KOPT-K1 (cell line): ENCODE measurements around the gene CFAP68.
A peak's percentile ranks its signal among the peaks of the same experiment; 100 is the strongest.
"Not testable (repeated sequence)": the region's sequence is repeated elsewhere in the genome, so short reads cannot be mapped to it uniquely, and the experiment has no call there.

Experiments
- H3K27ac ChIP-seq: fragments of 200-600 bp; sonication (generic); 2 replicates; pipeline ENCODE4 v1.5.1; 2016; ENCODE audit warnings: antibody characterized with exemption, mild to moderate bottlenecking, low read depth, low read length; ENCODE audit not compliant: poor library complexity, severe bottlenecking
- H3K36me3 ChIP-seq: fragments of 200-600 bp; sonication (generic); 2 replicates; pipeline ENCODE4 v1.5.1; 2017; ENCODE audit warnings: antibody characterized with exemption, mild to moderate bottlenecking, low read length, moderate library complexity; ENCODE audit not compliant: insufficient read depth
- H3K9me3 ChIP-seq: fragments of 200-600 bp; sonication (generic); 2 replicates; pipeline ENCODE4 v1.5.1; 2017; ENCODE audit warnings: antibody characterized with exemption, low read length, mild to moderate bottlenecking; ENCODE audit not compliant: insufficient read depth, poor library complexity, severe bottlenecking

The CFAP68 gene

DNA sequence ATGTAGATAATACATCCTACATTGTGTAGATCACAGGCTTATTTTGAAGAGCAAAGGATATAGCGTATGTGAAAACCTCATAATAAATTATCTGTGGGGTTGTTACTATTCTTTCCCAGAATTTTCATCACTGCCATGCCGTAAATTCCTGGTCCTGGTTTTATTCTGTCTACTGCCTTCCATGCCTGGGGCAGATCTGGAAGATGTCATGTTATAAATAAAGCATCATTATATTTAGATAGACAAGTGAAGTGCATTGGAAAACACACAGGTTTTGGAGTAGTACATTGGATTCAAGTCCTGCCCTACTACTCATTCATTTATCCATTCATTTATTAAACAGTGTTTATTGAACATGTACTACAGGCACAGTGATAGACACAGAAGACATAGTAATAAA, 41.6 kb downstream of the CFAP68 start:
- Histone ChIP-seq H3K36me3 (no peaks in the 10 kb centered on the region), H3K27ac (no peak overlapping the region), H3K9me3 (no peaks in the 10 kb centered on the region)

DNA sequence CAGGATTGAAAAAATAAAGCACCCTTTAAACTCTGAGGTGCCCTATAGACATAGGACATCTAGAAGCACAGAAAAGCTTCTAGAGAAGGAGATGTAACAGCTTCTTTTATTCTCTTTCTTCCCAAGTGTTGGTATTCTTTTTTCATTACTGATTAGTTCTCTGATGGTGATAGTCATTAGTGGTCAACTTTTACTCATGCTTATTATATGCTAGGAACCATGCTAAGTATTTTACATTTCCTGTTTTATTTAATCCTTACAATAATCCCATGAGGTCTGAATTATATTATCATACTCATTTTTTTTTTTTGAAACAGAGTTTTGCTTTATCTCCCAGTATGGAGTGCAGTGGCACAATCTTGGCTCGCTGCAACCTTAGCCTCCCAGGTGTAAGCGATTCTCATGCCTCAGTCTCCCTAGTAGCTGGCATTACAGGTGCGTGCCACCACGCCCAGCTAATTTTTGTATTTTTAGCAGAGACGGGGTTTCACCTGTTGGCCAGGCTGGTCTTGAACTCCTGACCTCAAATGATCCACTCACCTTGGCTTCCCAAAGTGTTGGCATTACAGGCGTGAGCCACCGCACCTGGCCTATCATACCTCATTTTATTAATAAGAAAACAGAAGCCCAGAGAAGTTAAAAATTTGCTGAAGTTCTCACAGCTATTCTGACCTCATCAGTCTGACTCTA, 42.3 kb downstream of the CFAP68 start:
- no peaks in the 10 kb centered on the region for H3K9me3 ChIP-seq
- no peaks in the 10 kb centered on the region for H3K36me3 ChIP-seq
- no peak overlapping the region for H3K27ac ChIP-seq

DNA sequence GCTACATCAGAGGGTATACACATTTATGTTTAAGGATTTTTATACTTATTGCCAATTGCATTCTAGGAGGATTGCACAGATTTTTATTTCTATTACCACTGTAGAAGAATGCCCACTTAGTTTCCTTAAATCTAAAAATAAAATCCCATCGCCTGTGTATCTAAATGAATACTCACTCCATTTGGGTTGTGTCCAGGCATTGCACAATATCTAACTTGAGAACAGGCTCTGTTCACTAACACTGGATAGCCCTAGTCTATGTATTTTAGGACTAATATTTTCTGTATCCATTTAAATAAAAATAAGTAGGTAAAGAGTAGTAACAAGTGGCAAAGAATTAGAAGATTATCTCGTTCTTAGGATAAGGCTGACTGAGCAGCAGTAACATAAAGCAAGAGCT, 43.5 kb downstream of the CFAP68 start:
- H3K27ac ChIP-seq, result no peak overlapping the region
- no peaks in the 10 kb centered on the region for H3K9me3 ChIP-seq

DNA sequence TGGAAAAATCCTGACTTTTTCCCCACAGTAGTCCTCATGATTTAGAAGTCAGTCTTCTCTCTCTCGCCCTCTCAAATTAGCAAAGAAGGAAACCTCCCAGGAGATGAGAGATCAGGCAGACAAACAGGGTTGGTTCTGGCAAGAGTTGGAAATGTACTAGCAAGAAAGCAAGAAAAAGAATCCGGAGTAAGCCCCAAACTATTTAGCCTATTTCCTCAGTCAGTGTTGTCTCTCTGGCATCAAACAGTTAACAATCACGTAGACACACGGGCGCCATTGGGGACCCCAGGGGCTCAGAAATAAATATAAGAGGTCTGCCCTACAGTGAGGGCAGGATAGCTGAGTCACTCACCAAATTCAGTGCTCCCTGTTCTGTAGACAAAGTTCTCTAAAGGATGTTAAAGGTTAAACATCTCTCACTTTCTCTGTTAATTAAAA, 44.0 kb downstream of the CFAP68 start:
- no peak overlapping the region for H3K27ac ChIP-seq
- H3K36me3 ChIP-seq, result no peaks in the 10 kb centered on the region
- no peaks in the 10 kb centered on the region for H3K9me3 ChIP-seq

More for the DNA sequence above, 43.5 kb downstream of the CFAP68 start:
- no peaks in the 10 kb centered on the region for H3K36me3 ChIP-seq

DNA sequence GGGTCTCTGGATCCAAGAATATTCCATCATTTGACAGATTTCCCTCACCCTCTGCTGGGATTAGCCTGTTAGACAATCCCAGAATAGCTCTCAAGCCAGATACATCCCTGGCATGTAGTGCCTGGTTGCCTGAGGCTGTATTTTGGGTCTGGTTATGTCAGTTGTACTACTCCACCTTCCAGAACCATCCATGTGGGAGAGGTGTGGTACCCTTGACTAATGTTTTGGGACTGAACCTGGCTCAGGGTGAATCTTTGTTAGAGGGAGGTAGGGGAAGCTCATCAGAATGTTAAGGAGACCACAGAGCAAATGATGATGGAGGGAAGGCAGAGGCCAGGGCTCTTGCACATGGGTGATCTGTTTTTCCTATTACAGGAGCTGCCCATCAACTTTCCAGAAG, 44.6 kb downstream of the CFAP68 start:
- Histone ChIP-seq H3K9me3 (no peaks in the 10 kb centered on the region), H3K27ac (no peak overlapping the region), H3K36me3 (no peaks in the 10 kb centered on the region)

DNA sequence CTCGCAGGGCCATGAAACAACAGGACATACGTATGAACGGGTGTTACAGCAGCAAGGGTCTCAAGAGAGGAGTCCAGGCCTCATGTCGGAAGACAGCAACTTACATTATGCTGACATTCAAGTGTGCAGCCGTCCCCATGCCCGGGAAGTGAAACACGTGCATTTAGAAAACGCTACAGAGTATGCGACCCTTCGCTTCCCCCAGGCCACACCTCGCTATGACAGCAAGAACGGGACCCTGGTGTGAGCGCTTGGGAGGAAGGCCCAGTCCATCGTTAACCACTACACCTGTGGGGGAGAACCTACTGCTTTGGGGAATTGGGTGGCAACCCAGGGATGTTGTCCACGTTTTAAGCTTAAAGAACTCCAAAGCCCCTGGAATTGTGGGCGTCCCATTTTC, 46.6 kb downstream of the CFAP68 start:
- Histone ChIP-seq H3K27ac (peak overlapping the region; percentile 84), H3K9me3 (no peaks in the 10 kb centered on the region), H3K36me3 (no peaks in the 10 kb centered on the region)

DNA sequence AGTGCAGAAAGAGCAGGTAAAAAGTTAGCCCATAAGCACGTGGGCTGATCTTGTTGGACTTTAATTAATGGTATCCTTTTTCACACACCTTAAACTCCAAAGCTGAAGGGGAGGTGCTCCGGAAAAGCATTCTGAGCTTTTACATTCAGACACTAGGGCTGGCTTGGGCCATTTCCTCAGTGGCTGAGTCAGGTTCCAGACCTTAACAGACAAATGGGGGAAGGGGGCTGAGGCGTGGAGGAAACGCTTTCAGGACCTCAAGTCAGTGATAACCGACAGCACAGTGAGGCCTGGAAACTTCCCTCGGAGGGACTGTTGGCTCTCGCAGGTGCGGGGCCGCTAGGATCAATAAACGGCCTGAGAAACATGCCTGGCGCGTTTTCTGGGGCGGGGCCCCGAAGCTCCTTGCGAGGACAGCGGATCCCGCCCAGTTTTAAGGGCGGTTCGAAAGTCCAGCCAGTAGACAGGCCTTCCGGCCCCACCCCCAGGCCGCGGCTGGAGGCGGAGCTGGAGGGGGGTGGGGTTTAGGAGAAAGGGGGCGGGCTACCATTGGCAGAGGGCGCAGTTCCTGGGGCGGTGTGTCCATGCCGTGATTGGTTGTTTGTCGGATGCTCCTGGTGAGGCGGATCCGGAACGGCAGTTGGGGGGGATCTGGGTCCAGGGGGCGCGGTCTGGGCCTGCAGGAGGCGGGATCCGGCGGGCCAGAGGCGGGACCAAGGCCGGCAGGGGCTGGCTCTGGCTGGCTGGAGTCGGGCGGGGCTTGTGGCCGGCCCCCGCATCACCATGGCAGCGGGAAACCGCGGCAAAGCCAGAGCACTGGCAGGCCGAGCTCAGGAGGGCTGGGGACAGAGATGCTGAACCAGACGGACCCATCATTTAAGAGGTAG, 47.4 kb downstream of the CFAP68 start:
- no peaks in the 10 kb centered on the region for H3K9me3 ChIP-seq
- H3K27ac ChIP-seq, result peak overlapping the region; percentile 84
- no peaks in the 10 kb centered on the region for H3K36me3 ChIP-seq

DNA sequence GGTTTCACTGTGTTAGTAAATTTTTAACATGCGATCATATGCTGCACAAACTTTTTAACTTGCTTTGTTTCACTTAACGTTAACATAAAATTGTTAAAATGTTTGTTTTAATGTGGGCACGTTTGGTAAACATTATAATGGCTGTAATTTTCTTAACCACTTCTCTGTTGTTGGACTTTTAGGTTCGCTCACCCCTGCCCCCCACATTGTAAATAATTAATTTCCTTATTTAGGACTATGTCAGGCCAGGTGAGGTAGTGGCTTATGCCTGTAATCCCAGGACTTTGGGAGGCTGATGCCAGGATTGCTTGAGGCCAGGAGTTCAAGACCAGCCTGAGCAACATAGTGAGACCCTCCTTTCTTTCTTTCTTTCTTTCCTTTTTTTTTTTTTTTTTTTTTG, 51.1 kb downstream of the CFAP68 start:
- H3K9me3 ChIP-seq, result no peaks in the 10 kb centered on the region
- H3K36me3 ChIP-seq, result no peaks in the 10 kb centered on the region
- H3K27ac ChIP-seq, result no peak overlapping the region

DNA sequence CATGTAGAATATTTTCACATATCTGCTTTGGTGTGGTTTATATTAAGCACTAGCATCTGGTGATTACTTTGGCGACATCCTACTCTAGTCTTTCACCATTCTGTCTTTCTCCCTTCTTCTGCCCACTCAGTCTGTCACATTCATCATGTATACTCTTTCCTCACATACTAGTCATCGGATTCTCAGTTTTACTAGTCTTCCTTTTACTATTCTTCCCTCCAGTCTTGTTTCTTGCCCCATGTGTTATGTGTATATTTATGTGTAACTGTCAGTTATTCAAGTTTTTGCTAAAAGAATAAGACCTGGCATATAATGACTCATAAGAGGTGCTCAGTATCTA, 53.2 kb downstream of the CFAP68 start:
- Histone ChIP-seq H3K36me3 (no peaks in the 10 kb centered on the region), H3K27ac (no peak overlapping the region), H3K9me3 (no peaks in the 10 kb centered on the region)

DNA sequence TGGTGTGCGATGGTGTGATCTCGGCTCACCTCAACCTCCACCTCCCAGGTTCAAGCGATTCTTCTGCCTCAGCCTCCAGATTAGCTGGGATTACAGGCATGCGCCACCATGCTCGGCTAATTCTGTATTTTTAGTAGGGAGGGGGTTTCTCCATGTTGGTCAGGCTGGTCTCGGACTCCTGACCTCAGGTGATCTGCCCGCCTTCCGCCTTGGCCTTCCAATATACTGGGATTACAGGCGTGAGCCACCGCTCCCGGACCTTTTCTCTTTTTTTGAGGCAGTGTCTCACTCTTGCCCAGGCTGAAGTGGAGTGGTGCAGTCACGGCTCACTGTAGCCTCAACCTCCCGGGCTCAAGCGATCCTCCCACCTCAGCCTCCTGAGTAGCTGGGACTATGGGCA, 53.8 kb downstream of the CFAP68 start:
- not testable (repeated sequence) for H3K27ac ChIP-seq, H3K36me3 ChIP-seq, H3K9me3 ChIP-seq

DNA sequence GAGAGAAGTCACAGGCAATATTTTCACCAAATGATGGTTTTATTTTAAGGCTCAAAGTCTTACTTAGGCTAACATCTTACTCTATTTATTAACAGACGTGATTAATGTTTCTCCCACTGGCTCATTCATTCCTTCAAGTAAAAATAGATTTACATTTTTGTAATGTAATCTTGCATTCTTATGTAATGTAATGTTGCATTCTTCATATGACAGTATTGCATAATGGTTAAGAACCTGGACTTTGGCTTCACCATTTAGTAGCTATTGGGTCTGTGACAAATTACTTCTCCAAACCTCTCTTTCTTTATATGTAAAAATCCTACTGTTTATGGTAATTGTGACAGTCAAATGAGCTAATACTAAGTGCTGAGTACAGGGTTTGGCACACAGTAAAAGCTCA, 54.5 kb downstream of the CFAP68 start:
- H3K27ac ChIP-seq, result no peak overlapping the region
- no peaks in the 10 kb centered on the region for H3K9me3 ChIP-seq
- no peaks in the 10 kb centered on the region for H3K36me3 ChIP-seq

DNA sequence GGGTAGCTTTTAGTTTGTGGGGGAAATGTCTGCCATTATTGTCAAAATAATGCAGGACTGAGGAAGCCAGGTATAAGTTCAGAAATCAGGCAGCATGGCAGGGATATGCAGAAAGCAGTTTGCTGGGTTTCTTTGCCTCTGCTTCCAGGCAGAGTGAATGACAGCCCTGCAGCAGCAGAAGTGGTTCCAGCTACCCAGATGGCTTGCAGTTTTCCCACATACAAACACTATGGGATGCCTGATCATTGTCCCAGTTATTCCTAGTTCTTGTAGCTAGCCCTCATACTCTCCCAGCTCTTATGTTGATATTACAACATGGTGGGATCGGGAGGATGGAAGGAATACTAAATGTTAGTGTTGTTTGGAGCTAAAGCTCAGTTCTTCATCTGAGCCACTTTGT, 55.0 kb downstream of the CFAP68 start:
- no peaks in the 10 kb centered on the region for H3K9me3 ChIP-seq
- no peaks in the 10 kb centered on the region for H3K36me3 ChIP-seq
- H3K27ac ChIP-seq, result no peak overlapping the region
